HG02588 (cell line): ENCODE data around the gene TAX1BP3.
A peak's percentile ranks its signal among the peaks of the same experiment; 100 is the strongest.
"Not testable (repeated sequence)": the region's sequence is repeated elsewhere in the genome, so short reads cannot be mapped to it uniquely, and the experiment has no call there.

Experiments used
- ATAC-seq: cut with Tn5 transposase; IDR thresholded peaks from one replicate; pipeline ENCODE4 v1.9.1; 2021; ENCODE audit warnings: mild to moderate bottlenecking, moderate library complexity; ENCODE audit not compliant: unreplicated experiment

Gene TAX1BP3, protein sequence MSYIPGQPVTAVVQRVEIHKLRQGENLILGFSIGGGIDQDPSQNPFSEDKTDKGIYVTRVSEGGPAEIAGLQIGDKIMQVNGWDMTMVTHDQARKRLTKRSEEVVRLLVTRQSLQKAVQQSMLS

DNA sequence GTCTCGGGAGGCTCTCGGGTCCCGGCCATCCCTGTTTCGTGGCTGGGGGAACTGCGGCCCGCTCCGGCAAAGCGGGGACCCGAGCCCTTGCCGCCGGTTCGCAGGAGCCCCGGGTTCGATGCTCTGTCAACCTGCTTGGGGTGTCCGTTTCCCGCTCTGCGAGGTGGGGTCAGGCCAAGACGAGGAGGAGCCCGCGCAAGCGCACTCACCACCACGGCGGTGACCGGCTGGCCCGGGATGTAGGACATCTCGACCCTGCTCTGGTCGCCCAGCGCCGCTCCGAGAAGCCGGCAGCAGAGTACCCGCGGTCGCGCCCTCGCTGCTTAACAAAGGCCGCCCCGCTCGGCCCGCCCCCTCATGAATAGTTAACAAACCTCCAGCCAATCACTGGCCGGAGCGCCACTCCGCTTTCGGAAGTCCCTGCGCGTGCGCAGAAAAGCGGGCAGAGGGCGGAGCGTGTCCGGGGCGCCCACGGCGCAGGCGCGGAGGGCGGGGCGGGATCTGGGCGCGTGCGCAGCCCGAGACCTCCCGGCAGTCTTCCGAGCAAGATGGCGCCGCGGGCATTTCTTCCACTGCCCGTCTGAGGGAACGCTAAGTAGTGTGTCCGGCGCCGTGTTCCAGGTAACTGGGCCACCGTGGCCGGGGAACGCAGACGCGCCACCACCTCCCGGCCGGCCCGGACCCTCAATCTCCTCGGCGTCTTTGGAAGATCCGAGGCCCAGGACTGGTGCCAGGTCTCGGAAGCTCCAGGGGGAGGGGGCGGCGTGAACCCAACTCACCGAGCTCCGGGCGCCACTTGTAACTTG is at the start of gene TAX1BP3, which contains the start of gene EMC6:
TAX1BP3 (minus strand) TSS at position 300 of the 806 bp plus-strand sequence; CDS start at position 248, 52 bp downstream.
EMC6 (plus strand) TSS at position 534 of the 806 bp plus-strand sequence. CDS start 335 bp downstream, outside the sequence.
- peak; percentile 90 for ATAC-seq

DNA sequence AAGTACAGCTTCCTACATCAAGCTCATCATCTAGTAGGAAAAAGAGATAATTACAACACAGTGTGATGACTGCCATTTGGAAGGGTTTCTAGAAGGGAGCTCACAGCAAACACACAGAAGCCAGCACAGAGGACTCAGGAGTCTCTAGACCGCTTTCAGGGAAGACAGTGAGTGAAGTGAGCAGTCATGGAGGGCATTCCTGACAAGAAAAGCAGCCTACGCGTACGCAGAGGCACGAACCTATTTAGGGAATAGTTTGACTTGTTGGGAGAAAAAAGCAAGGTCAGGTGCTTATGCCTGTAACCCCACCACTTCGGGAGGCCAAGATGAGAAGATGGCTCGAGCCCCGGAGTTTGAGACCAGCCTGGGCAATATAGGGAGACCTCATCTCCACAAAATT is 46.9 kb upstream of the TAX1BP3 start:
- no peak for ATAC-seq

DNA sequence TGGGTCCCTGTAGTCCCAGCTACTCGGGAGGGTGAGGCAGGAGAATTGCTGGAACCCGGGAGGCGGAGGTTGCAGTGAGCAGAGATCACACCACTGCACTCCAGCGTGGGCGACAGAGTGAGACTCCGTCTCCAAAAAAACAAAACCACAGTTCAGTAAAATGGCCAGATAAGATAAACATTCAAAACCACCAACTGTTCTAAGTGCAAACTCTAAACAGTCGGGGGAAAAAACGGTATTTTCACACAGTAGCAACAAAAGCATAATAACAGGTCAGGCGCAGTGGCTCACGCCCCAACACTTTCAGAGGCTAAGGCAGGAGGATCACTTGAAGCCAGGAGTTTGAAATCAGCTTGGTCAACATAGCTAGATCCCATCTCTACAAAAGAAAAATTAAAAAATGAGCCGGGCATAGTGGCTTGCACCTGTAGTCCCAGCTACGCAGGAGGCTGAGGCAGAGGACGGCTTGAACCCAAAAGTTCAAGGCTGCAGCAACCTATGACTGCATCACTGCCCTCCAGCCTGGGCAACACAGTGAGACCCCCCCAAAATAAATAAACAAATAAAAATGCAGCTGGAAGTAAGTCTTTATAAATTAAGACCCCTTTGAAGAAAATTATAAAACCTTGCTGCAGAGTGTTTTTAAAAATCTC is 44.6 kb upstream of the TAX1BP3 start:
- ATAC-seq, result no peak

DNA sequence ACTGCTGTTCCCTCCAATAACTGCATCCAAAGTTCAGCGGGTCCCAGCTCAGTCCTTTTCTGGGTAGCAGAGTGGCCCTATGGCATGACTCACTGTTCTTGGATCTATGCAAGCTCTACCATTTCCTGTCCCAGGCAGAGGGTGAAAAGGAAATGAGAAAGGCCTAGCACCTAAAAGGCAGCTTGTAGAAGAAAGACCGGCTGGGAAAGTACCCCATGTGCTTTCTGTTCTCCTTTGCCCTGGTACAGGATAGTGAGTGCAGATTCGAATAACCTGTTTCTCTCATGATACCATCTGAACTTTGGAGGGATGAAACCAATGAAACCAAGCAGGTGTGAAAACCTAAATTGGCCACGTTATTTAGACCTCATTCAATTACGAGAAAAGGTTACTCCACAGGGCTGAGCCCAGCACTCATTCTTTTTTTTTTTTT is 42.6 kb upstream of the TAX1BP3 start:
- peak; percentile 93 for ATAC-seq

DNA sequence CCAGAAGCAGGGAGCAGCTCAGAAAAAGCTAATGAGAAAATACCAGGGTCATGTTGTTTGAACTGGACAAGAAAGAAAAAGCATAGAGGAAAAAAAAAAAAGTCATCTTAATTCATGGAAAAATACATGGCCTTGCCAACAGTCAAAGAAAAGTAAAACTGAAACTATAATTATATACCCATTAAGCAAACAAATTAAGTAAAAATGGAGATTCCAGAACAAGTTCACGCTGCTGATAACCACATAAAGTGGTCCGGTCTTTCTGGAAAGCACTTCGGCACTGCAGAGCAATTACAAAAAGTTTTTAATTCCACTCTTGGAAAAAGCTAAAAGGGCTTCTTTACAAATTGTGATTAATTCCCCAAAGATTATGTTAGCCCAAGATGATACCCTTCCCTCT is 40.0 kb upstream of the TAX1BP3 start:
- no peak for ATAC-seq

DNA sequence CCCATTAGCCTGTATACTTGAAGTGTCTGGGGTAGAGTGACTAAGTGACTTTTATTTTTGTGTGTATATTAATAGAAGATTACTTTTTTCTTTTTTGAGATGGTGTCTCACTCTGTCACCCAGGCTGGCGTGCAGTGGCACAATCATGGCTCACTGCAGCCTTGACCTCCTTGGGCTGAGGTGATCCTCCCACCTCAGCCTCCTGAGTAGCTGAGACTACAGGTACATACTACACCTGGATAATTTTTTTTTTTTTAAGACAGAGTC is 37.3 kb upstream of the TAX1BP3 start:
- ATAC-seq, result not testable (repeated sequence)

DNA sequence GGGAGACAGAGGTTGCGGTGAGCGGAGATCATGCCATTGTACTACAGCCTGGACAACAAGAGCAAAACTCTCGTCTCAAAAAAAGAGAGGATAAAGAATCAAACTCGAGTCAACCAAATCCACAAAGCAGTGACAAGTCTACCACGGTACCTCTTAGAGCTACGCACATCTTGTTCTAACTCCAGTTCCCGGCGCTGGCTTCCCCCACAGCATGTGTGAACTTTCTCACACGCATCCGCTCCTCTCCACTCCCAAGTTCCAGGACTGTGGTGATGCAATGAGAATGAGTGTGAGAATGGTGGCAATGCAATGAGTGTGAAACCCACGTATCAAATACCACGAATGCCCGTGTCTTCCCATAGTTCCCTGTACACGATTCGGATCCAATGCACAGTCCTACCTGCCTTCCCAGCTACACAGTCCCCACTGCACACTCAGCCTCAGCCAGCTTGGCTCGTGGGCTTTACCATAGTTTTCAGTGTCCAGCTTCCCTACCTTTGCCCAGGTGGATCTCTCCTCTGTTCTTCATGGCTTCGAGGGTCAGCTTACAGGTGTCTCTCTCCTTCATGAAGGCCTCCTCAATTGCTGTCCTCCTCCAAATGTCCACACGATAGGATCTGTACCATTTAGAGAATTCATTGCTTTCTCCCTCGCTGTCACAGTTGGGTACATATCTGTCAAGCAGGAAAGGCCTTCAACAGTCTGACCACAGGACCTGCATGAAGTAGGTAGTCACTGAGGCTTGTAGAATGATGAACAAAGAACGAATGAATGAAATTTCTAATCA is 36.7 kb upstream of the TAX1BP3 start:
- no peak for ATAC-seq

DNA sequence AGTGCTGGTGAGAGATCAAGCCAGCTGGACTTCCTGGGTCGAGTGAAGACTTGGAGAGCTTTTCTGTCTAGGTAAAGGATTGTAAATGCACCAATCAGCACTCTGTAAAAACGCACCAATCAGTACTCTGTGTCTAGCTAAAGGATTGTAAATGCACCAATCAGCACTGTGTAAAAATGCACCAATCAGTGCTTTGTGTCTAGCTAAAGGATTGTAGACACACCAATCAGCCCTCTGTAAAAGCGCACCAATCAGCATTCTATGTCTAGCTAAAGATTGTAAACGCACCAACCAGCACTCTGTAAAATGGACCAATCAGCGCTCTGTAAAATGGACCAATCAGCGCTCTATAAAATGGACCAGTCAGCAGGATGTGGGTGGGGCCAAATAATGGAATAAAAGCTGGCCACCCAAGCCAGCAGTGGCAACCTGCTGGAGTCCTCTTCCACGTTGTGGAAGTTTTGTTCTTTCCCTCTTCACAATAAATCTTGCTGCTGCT is 33.7 kb upstream of the TAX1BP3 start:
- not testable (repeated sequence) for ATAC-seq

DNA sequence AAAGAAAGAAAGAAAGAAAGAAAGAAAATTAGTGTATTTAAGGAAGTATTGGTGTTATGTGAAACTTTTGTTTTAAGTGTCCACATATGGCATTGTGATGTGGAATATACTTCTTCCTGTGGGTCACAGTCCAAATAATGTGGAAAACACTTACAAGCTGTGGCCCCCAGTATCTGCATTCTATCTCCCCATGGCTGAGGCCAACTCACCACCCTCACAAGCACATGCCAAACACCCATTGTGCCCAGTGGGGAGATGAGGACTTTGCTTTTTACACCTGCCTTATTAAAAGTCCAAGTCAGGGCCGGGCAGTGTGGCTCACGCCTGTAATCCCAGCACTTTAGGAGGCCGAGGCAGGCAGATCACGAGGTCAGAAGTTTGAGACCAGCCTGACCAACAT is 31.6 kb upstream of the TAX1BP3 start:
- no peak for ATAC-seq

DNA sequence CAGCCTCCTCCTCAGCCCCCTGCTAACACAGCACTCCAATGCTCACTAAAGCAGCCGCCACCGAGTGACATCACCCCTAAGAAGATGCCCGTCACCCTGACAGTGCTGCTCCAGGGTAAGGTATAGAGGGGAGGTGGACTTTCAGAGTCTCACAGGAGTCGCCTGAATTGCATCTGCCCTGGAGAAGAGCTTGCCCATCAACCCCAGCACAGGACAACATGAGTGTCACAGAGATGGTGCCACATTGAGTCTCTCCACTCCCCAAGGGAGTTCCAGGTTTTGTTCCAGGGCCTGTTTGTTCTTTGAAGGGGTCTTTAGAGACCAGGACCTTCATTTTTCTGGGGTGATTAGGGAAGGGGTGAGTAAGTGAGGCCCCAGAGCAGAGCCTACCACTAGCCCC is 29.8 kb upstream of the TAX1BP3 start:
- no peak for ATAC-seq

DNA sequence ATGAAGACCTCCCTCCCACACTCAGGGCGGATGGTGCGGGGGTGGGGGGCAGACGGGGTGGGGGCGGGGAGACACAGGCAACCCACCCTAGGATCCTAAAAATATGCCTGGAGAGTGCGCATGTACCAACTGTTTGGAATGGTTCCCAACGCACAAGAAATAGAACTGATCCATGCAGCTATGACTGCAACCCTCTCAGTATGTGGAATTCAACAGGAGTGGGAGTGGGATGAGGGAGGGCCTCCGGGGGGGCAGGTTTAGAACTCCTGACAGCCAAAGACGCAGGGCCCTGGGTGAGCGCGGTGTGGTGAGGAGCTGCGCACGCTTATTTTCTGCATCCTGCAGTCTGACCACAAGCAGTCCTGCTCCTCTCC is 28.7 kb upstream of the TAX1BP3 start:
- no peak for ATAC-seq

DNA sequence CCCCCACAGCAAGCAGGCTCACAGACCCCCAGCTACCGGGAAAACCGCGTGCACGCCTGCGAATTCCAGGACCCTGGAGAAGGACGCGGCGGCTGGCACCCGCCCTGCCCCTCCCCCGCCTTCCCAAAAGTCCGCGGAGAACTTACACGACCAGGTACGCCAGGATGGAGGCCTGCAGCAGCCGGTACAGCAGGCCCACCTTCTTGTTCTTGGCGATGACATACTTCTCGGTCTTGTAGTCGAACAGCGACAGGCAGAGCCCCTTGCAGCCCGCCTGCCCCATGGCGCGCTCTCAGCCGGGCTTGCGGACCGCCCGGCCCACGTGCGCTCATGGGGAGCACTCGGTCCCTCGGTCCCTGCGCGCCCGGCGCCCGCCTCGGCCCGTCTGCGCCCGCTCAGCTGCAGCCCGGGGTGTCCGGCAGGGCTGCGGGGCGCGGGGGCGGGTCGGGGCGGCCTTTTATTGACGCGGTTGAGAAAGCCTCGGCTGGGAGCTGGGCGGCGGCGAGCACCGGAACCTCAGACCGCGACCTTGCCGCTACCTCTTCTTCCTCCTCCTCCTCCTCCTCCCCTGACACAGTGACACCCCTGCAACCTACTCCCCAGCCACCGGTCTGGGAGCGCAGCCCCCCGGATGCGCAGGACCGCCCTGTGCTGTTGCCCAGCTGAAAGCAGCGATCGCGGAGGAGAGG is 27.5 kb upstream of the TAX1BP3 start, which contains the start of gene P2RX5:
P2RX5 (minus strand) TSS at position 433 of the 689 bp plus-strand sequence; CDS start at position 283, 150 bp downstream.
- no peak for ATAC-seq

DNA sequence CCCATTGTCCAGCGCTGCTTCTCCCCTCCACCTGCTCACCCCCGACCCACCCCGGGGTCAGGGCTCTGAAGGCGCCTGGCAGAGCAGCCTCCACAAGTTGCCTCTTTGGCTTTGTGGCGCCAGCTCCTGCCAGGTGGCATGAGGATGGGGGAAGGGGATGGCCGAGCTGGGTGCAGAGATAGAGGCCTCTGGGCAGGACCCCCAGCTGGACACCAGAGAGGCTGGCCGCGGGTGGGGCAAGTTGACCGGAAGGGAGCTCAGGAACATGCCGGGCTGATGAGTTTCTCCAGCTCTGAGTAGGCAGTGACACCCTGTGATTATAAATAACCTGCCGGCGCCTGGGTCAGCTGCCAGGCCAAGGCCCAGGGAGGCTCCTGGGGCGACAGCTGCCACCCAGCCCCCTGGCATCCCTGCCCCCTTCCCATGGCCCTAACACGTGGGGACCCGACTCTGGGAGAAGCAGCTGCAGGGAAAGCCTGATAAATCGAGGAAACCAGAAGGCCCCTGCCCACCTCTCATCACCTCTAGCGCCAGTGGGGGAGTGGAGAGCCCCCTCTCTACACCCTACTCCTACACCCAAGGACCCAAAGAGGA is 26.8 kb upstream of the TAX1BP3 start:
- no peak for ATAC-seq

DNA sequence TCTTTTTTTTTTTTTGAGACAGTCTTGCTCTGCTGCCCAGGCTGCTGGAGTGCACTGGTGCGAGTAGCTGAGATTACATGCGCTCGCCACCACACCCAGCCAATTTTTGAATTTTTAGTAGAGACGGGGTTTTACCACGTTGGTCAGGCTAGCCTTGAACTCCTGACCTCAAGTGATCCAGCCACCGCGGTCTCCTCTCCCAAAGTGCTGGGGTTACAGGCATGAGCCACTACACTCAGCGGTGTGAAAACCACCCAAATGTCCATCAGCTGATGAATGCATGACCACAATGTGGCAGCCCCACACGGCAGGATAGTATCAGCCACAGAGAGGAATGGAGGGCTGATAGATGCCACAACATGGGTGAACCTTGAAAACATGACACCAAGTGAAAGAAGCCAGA is 25.5 kb upstream of the TAX1BP3 start:
- peak; percentile 55 for ATAC-seq

DNA sequence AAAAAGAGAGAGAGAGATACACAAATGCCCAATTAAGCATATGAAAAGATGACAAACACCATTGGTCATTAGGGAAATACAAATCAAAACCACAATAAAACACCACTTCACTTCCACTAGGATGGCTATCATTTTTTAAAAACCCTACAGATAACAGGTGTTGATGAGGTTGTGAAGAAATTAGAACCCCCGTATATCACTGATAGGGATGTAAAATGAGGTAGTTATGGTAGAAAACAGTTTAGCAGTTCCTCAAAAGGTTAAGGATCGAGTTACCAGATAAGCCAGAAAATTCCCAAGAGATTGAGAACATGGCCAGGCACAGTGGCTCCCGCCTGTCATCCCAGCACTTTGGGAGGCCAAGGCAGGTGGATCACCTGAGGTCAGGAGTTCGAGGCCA is 24.8 kb upstream of the TAX1BP3 start:
- ATAC-seq, result no peak

DNA sequence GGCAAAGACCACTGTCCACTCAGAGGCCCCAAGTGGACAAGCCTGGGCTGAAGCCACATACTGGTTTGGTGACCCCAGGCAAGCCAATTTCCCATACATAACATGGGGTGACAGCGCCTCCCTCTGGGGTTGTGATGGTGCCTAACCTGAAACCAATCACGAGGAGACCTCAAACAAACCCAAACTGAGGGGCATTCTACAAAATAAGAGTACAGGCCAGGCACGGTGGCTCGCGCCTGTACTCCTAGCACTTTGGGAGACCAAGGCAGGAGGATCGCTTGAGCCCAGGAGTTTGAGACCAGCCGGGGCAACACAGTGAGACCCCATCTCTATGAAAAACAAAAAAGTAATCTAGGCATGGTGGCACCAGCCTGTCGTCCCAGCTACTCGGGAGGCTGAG is 24.0 kb upstream of the TAX1BP3 start:
- ATAC-seq, result no peak

DNA sequence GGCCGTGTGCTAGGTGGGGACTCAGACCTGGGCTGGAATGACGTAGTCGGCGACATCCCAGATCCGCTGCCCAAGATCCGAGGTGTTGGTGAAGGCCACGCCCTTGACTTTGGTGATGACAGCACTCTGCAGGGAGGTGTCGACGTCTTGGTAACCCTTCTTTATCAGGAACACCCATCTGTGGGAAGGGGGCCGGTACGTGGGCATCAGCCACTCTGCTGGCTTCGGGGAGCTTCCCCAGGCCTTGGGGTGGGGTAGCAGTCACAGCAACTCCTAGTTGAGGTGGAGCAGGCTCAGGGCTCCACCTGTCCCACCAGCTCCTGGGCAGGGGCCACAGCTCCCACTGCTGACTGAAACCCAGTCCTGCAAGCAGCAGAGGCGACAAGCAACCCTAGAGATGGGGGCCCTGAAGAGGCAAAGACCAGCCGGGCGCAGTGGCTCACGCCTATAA is 23.3 kb upstream of the TAX1BP3 start:
- ATAC-seq, result no peak

DNA sequence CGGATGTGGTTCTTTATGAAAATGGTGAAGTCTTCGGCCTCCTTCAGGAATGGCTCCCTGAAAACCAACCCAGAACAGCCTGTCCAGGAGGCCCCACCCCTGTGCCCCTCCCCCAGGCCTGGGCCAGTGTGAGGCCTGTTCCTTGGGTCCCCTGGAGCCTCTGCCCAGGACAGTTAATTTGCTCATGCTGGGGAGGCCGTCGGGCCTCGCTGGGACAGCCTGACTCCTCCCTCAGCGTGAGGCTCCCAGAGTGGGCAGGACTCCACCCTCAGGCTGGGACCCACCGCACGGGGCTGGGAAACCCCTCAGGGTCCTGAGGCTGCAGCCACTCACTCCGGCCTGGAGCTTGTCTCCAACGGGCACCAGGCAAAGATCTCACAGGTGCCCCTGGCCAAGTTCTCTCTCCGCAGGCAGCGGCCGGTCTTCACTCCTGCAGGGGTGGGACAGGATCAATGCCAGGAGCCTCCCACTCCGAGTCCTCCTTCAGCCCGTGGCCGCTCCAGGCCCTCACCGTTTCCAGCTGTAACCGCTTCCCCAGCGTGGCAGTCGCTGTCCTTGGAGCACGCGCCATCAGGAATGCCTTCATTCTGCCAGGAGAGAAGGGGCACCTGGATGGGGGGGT is 21.8 kb upstream of the TAX1BP3 start:
- no peak for ATAC-seq

DNA sequence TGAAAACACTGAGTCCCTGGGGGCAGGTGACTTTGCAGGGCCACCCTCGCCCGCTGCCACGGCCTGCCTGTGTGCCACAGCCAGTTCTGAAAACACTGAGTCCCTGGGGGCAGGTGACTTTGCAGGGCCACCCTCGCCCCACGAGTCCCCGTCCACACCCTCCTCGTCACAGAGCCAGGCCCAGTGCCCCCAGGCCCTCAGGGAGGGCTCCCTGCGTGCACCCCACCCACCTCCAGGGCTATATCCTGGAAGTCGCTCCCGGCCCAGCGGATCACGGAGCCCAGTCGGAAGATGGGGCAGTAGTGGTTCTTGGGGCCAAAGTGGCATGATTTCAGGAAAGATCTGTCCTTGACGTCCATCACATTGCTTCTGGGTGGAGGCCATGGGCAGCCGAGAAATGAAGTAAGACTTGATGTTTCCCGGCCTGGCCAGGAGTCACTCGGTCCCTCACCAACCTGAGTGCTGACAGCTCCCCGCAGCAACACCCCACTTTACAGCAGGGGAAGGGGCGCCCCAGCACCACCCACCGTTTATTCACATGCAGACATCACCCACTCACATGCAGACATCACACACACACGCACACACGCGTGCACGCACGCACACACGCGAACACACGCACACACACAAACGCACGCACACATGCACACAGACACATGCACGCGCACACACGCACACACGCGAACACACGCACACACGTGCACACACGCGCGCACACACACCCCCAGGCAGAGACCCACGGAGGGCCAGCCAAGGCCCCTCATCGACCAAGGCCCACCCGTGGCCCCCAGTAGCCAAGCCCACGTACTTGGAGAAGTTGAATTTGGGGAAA is 21.1 kb upstream of the TAX1BP3 start:
- no peak for ATAC-seq
